Neural cell (in vitro differentiated cells): Measurements from ENCODE around the gene DLX6.

ENCODE experiments used
- CTCF ChIP-seq: fragments of 450-650 bp; IDR thresholded peaks from 2 replicates; pipeline ENCODE4 v1.5.1; 2014; ENCODE audit warnings: antibody characterized with exemption, mild to moderate bottlenecking, moderate library complexity; ENCODE audit not compliant: poor library complexity, severe bottlenecking
- EP300 ChIP-seq: fragments of 450-650 bp; conservative IDR thresholded peaks from 2 replicates; pipeline ENCODE4 v1.6.1; 2014; ENCODE audit warnings: antibody characterized with exemption, mild to moderate bottlenecking, moderate library complexity; ENCODE audit not compliant: poor library complexity, severe bottlenecking
- EZH2 ChIP-seq: fragments of 200-600, 300-800 bp; shearing (Covaris generic), sonication (generic); IDR thresholded peaks from 2 replicates; pipeline ENCODE4 v1.6.1; 2014; ENCODE audit warnings: antibody characterized with exemption, low read length, borderline replicate concordance, mild to moderate bottlenecking; ENCODE audit not compliant: insufficient read depth, poor library complexity, severe bottlenecking
- MXI1 ChIP-seq: fragments of 450-650 bp; conservative IDR thresholded peaks from 2 replicates; pipeline ENCODE4 v1.6.1; 2014; ENCODE audit warnings: antibody characterized with exemption, mild to moderate bottlenecking; ENCODE audit not compliant: poor library complexity, severe bottlenecking
- POLR2AphosphoS5 ChIP-seq: IDR thresholded peaks from 2 replicates; pipeline ENCODE4 v1.6.1; 2012
- RAD21 ChIP-seq: fragments of 450-650 bp; conservative IDR thresholded peaks from 2 replicates; pipeline ENCODE4 v1.6.1; 2014; ENCODE audit warnings: antibody characterized with exemption, mild to moderate bottlenecking, moderate library complexity
- REST ChIP-seq: IDR thresholded peaks from 2 replicates; pipeline ENCODE4 v1.6.1; 2012; ENCODE audit warnings: borderline replicate concordance
- SMC3 ChIP-seq: fragments of 450-650 bp; conservative IDR thresholded peaks from 2 replicates; pipeline ENCODE4 v1.6.1; 2014; ENCODE audit warnings: antibody characterized with exemption, mild to moderate bottlenecking, moderate library complexity; ENCODE audit not compliant: poor library complexity
- TAF1 ChIP-seq: IDR thresholded peaks from 2 replicates; pipeline ENCODE4 v1.6.1; 2012; ENCODE audit warnings: low read depth

- TF ChIP-seq EP300 = no peak
- no peak for TF ChIP-seq CTCF
- no peak for TF ChIP-seq EZH2
- peak; percentile 86 for TF ChIP-seq REST
- no peak for TF ChIP-seq RAD21
- TF ChIP-seq SMC3 = no peak
- TF ChIP-seq POLR2AphosphoS5 = no peak
- TF ChIP-seq TAF1 = peak; percentile 25
- no peak for TF ChIP-seq MXI1
These were observed 4.7 kb downstream of the DLX6 start for GRCh38 chr7:97009753-97010732.
